Panc1 (cell line): ENCODE results near the gene PSMD1. TPM values are rescaled to one million over a fixed set of nuclear protein-coding genes. Genes with fewer than 3 reads are reported as not detected.
A peak's percentile ranks its signal among the peaks of the same experiment; 100 is the strongest.

Source experiments
- ATAC-seq: fragments of 200-7000 bp; cut with Tn5 transposase; 2 replicates; pipeline ENCODE4 v1.9.1; 2020; ENCODE audit warnings: mild to moderate bottlenecking, moderate library complexity
- BruUV-seq: library from RNA; stranded (reverse); fragments of 400-500 nt; replicated peaks from 2 replicates; lab custom pipeline; 2021; lab: Mats Ljungman, UMichigan
- CTCF ChIA-PET: fragments of 300-600 bp; sonication (Branson Sonifier 250); formaldehyde crosslinking; loops from one replicate; lab custom pipeline; 2022; ENCODE audit warnings: antibody characterized with exemption; lab: Charles Lee
- POLR2A ChIA-PET: fragments of 300-600 bp; sonication (Branson Sonifier 250); formaldehyde crosslinking; loops from one replicate; lab custom pipeline; 2022; ENCODE audit warnings: antibody characterized with exemption; lab: Charles Lee
- DNase-seq: peaks from one replicate; pipeline ENCODE4 v3.0.0-alpha.2; 2010; ENCODE audit warnings: low read depth, low spot score
- H3K27ac ChIP-seq: 2 replicates; pipeline ENCODE4 v1.5.1; 2011; ENCODE audit warnings: mild to moderate bottlenecking, low read length, inconsistent platforms
- H3K27me3 ChIP-seq: fragments of 200-500 bp; sonication (Bioruptor generic); 2 replicates; pipeline ENCODE4 v1.6.0; 2014; ENCODE audit warnings: low read length, inconsistent platforms; ENCODE audit not compliant: control insufficient read depth, insufficient read depth
- H3K36me3 ChIP-seq: fragments of 200-500 bp; sonication (Bioruptor generic); 2 replicates; pipeline ENCODE4 v1.5.1; 2014; ENCODE audit warnings: inconsistent platforms, mild to moderate bottlenecking, low read length, moderate library complexity; ENCODE audit not compliant: control insufficient read depth, insufficient read depth
- H3K4me1 ChIP-seq: 2 replicates; pipeline ENCODE4 v1.5.1; 2011; ENCODE audit warnings: inconsistent platforms, mild to moderate bottlenecking, low read length, moderate library complexity; ENCODE audit not compliant: control insufficient read depth, insufficient read depth
- H3K4me3 ChIP-seq, 2 experiments: 2 replicates each; pipeline ENCODE4 v1.5.1; 2011 to 2012; ENCODE audit warnings: low read depth in 2 of 2, low read length in 2 of 2, mild to moderate bottlenecking in 2 of 2, inconsistent platforms in 1 of 2, moderate library complexity in 1 of 2
- H3K9me3 ChIP-seq: fragments of 200-500 bp; sonication (Bioruptor generic); 2 replicates; pipeline ENCODE4 v1.5.1; 2014; ENCODE audit warnings: low read depth, mild to moderate bottlenecking, inconsistent platforms, low read length, moderate library complexity; ENCODE audit not compliant: control insufficient read depth, insufficient read depth
- POLR2AphosphoS5 ChIP-seq: IDR thresholded peaks from 2 replicates; pipeline ENCODE4 v1.6.1; 2012; ENCODE audit warnings: mild to moderate bottlenecking, low read depth, low read length, moderate library complexity
- SIN3A ChIP-seq: IDR thresholded peaks from 2 replicates; pipeline ENCODE4 v1.6.1; 2012; ENCODE audit warnings: low read depth, mild to moderate bottlenecking, low read length, moderate library complexity, borderline replicate concordance; ENCODE audit not compliant: insufficient read depth
- TCF7L2 ChIP-seq: IDR thresholded peaks from 2 replicates; pipeline ENCODE4 v1.6.1; 2011; ENCODE audit warnings: mild to moderate bottlenecking, low read depth, low read length, inconsistent platforms
- in situ Hi-C: cut with HindIII; loops from 2 replicates; pipeline ENCODE4 v1.10.0; 2016; ENCODE audit warnings: low sequenced_read_pairs, low pct_unique_long_range_greater_than_20kb
- intact Hi-C: fragments of 100-400 bp; cut with micrococcal nuclease; formaldehyde crosslinking; loops from one replicate; pipeline ENCODE4 v1.10.0; 2022; ENCODE audit not compliant: unreplicated experiment
- total RNA-seq: library from RNA; stranded (reverse); gene quantifications from one replicate; pipeline ENCODE4 v1.2.1, GENCODE V29; 2021; ENCODE audit not compliant: unreplicated experiment
- TF ChIP-seq, protein P1 (sequence below): fragments of 450-650 bp; IDR thresholded peaks from 2 replicates; pipeline ENCODE4 v1.5.1; 2017; ENCODE audit warnings: mild to moderate bottlenecking
- TF ChIP-seq, protein P2 (sequence below), 2 experiments: IDR thresholded peaks; 2 replicates each; pipeline ENCODE4 v1.6.1; 2011 to 2012; ENCODE audit warnings: low read depth in 2 of 2, control low read depth in 1 of 2, low read length in 1 of 2, mild to moderate bottlenecking in 1 of 2, moderate library complexity in 1 of 2; ENCODE audit not compliant: insufficient read depth in 1 of 2

Gene PSMD1
- total RNA-seq, 1 experiment from 2014 or later = 146 TPM

DNA sequence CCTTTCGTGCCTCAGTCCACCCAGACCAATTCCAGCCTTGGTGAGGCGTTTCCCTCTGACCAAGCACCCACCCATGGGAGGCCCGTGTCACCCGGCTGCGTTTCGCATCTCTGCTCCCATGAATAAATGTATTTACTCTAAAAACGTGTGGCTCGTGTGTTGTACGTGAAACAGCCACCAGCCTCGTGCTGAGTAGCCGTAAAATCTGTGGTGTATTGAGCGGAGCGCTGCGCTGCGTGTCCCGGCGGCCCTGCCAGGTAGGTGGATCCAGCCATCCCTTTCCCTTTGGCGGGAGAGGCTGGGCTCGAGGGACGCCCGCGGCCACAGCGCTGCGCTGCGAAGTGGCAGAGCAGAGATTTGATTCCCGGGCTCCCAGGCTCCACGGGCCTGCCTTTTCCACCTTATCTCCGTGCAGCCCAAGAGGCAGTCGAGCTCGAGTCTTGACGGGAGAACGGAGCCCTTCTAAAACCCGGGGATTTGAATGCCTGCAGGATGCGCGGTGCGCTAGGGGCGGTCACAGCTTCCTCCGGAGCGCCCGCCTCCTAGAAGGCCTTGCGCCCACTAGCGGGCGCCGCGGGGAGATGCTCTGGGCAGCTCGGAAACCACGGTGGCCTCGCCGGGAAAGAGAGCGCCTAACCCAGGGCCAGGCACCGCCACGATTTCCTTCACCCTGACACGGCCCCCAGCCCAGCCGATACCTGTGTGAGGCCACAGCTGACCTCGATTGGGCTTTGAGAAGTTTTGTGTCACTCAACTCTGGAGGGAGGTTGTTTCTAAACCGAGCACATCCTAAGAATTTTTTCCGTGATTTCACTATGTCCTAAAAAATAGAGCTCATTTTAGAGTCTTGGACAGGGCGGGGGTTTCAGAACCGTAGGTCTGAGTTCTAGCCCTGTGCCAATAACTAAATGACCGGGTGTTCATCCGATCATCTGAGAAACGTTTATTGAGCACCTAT lies 3.9 kb upstream of the PSMD1 start:
- Histone ChIP-seq H3K4me1 (peaks cover 9% of the 10 kb centered on the region), H3K27me3 (no peaks in the 10 kb centered on the region), H3K36me3 (peaks cover 7% of the 10 kb centered on the region; the same call in 1 of the 2 replicates), H3K27ac (peak overlapping the region; percentile 78), H3K9me3 (no peaks in the 10 kb centered on the region), H3K4me3 (peak overlapping the region; percentile 57 to 71)
- ChIA-PET CTCF (interaction anchor here (0.8 to 1.3 kb wide), 6 partner anchors 10 to 228 kb away, joined by 3 to 5 read pairs (median 3); no protein-coding TSS in a partner anchor), POLR2A (no interaction called here)
- ATAC-seq (peak; percentile 88), DNase-seq (no peak)
- in situ Hi-C loops (no loop called here), intact Hi-C loops (loop anchor here (10.0 kb wide), 1 partner anchor 228 kb away; no protein-coding TSS in a partner anchor)
- TF ChIP-seq, protein P1, sequence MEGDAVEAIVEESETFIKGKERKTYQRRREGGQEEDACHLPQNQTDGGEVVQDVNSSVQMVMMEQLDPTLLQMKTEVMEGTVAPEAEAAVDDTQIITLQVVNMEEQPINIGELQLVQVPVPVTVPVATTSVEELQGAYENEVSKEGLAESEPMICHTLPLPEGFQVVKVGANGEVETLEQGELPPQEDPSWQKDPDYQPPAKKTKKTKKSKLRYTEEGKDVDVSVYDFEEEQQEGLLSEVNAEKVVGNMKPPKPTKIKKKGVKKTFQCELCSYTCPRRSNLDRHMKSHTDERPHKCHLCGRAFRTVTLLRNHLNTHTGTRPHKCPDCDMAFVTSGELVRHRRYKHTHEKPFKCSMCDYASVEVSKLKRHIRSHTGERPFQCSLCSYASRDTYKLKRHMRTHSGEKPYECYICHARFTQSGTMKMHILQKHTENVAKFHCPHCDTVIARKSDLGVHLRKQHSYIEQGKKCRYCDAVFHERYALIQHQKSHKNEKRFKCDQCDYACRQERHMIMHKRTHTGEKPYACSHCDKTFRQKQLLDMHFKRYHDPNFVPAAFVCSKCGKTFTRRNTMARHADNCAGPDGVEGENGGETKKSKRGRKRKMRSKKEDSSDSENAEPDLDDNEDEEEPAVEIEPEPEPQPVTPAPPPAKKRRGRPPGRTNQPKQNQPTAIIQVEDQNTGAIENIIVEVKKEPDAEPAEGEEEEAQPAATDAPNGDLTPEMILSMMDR = peak; percentile 99
- TF ChIP-seq SIN3A (0 out of 2 replicates have a peak, but pooled peaks have one; percentile 41), POLR2AphosphoS5 (peak; percentile 41; the same call in 1 of the 2 replicates), TCF7L2 (no peak)
- TF ChIP-seq, protein P2, sequence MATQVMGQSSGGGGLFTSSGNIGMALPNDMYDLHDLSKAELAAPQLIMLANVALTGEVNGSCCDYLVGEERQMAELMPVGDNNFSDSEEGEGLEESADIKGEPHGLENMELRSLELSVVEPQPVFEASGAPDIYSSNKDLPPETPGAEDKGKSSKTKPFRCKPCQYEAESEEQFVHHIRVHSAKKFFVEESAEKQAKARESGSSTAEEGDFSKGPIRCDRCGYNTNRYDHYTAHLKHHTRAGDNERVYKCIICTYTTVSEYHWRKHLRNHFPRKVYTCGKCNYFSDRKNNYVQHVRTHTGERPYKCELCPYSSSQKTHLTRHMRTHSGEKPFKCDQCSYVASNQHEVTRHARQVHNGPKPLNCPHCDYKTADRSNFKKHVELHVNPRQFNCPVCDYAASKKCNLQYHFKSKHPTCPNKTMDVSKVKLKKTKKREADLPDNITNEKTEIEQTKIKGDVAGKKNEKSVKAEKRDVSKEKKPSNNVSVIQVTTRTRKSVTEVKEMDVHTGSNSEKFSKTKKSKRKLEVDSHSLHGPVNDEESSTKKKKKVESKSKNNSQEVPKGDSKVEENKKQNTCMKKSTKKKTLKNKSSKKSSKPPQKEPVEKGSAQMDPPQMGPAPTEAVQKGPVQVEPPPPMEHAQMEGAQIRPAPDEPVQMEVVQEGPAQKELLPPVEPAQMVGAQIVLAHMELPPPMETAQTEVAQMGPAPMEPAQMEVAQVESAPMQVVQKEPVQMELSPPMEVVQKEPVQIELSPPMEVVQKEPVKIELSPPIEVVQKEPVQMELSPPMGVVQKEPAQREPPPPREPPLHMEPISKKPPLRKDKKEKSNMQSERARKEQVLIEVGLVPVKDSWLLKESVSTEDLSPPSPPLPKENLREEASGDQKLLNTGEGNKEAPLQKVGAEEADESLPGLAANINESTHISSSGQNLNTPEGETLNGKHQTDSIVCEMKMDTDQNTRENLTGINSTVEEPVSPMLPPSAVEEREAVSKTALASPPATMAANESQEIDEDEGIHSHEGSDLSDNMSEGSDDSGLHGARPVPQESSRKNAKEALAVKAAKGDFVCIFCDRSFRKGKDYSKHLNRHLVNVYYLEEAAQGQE (IDR thresholded peaks at IDR 0.05; ENCODE audit: insufficient read depth in 1 of 2, low read depth in 2 of 2, low read length in 1 of 2) = no peak
- no TSS peak for BruUV-seq

DNA sequence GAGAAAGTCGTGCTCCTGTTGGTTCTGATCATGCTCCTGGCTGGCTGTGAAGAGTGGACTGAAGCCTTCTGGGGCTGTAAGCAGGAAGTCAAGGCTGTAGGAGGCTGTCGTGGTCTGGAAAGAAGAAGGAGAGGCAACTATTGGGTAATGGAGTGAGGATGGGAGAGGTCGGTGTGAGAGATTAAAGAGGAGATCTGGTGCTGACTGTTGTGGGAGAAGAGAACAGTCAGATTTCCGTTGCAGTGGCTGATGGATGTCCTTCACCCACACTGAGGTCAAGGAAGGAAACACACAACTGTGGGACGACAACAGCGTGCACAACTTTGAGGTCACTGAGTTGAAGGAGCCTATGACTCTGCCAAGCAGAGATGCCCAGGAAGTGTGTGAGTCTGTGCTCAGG lies 2.8 kb upstream of the PSMD1 start:
- TF ChIP-seq SIN3A (no peak), POLR2AphosphoS5 (no peak), TCF7L2 (no peak)
- TF ChIP-seq, protein P1 = no peak
- TF ChIP-seq, protein P2 (IDR thresholded peaks at IDR 0.05; ENCODE audit: insufficient read depth in 1 of 2, low read depth in 2 of 2, low read length in 1 of 2) = no peak
- in situ Hi-C loops (no loop called here), intact Hi-C loops (loop anchor here (10.0 kb wide), 1 partner anchor 229 kb away; no protein-coding TSS in a partner anchor)
- CTCF ChIA-PET = no interaction called here
- POLR2A ChIA-PET = no interaction called here
- no peak overlapping the region for H3K4me3 ChIP-seq
- ATAC-seq = no peak
- peaks cover 18% of the 10 kb centered on the region for H3K4me1 ChIP-seq
- H3K27ac ChIP-seq = no peak overlapping the region; the same call in 1 of the 2 replicates
- peaks cover 9% of the 10 kb centered on the region; the same call in 1 of the 2 replicates for H3K36me3 ChIP-seq
- H3K9me3 ChIP-seq = no peaks in the 10 kb centered on the region
- H3K27me3 ChIP-seq = no peaks in the 10 kb centered on the region
- no peak for DNase-seq
- BruUV-seq = no TSS peak
